A549 (cell line): Measurements from ENCODE around the gene RRP9. TPM values are rescaled to one million over a fixed set of nuclear protein-coding genes. Genes with fewer than 3 reads are reported as not detected.

ENCODE experiments used
- ATAC-seq, 2 experiments: fragments of 200-7000 bp in 1 of 2; fragments of >200 bp in 1 of 2; cut with Nextera tagmentation in 1 of 2; cut with Tn5 transposase in 1 of 2; 3 replicates each; pipeline versions ENCODE4 v1.8.0 to v1.9.1; 2018 to 2020; ENCODE audit warnings: mild to moderate bottlenecking in 1 of 2, moderate library complexity in 1 of 2
- CTCF ChIA-PET: fragments of 300-600 bp; sonication (Branson Sonifier 250); formaldehyde crosslinking; extraction: SDS; loops from one replicate; lab custom pipeline; 2021; ENCODE audit warnings: antibody characterized with exemption, inconsistent platforms; lab: Yijun Ruan, JAX
- POLR2A ChIA-PET: fragments of 350-600 bp; formaldehyde crosslinking; extraction: SDS; loops from one replicate; lab custom pipeline; 2021; ENCODE audit warnings: antibody characterized with exemption, inconsistent platforms; lab: Yijun Ruan, JAX
- DNase-seq, 2 experiments: peaks; one replicate each; pipeline versions ENCODE4 v3.0.0 to v3.0.0-alpha.2; 2011 to 2016; ENCODE audit warnings: low read depth in 1 of 2, low spot score in 1 of 2
- FAIRE-seq: peaks from 2 replicates; lab custom pipeline; 2011; peaks lifted over from hg19 to GRCh38; lab: Jason Lieb, UNC
- H3K27ac ChIP-seq, 2 experiments: fragments of >200 bp; sonication (Bioruptor Twin); formaldehyde crosslinking; 3 replicates each; pipeline ENCODE4 v1.5.1; 2016 to 2017
- H3K4me1 ChIP-seq: fragments of >200 bp; sonication (Bioruptor Twin); formaldehyde crosslinking; 3 replicates; pipeline ENCODE4 v1.6.1; 2016
- H3K4me2 ChIP-seq: fragments of >200 bp; sonication (Bioruptor Twin); formaldehyde crosslinking; 3 replicates; pipeline ENCODE4 v1.6.1; 2016
- H3K4me3 ChIP-seq: fragments of >200 bp; sonication (Bioruptor Twin); formaldehyde crosslinking; 3 replicates; pipeline ENCODE4 v1.5.1; 2016
- H3K9me3 ChIP-seq: fragments of >200 bp; sonication (Bioruptor Twin); formaldehyde crosslinking; 3 replicates; pipeline ENCODE4 v1.6.1; 2016
- BCL3 ChIP-seq: fragments of >200 bp; sonication (Bioruptor Twin); formaldehyde crosslinking; IDR thresholded peaks from 3 replicates; pipeline ENCODE4 v1.6.1; 2016
- EHMT2 ChIP-seq: fragments of 200-600 bp; sonication (generic); IDR thresholded peaks from 2 replicates; pipeline ENCODE4 v1.6.1; 2016; ENCODE audit warnings: antibody characterized with exemption, low read depth, mild to moderate bottlenecking, moderate library complexity
- FOSB ChIP-seq: fragments of 250-450 bp; sonication (Bioruptor Pico); IDR thresholded peaks from 2 replicates; pipeline ENCODE4 v1.5.0; 2020; ENCODE audit warnings: mild to moderate bottlenecking, moderate library complexity
- KDM5A ChIP-seq: fragments of 200-600 bp; sonication (generic); IDR thresholded peaks from 2 replicates; pipeline ENCODE4 v1.6.1; 2016; ENCODE audit warnings: antibody characterized with exemption, mild to moderate bottlenecking
- MAFK ChIP-seq: fragments of 450-650 bp; IDR thresholded peaks from 2 replicates; pipeline ENCODE4 v1.6.1; 2014; ENCODE audit not compliant: partially characterized antibody
- PBX3 ChIP-seq: IDR thresholded peaks from 2 replicates; pipeline ENCODE4 v1.6.1; 2012
- REST ChIP-seq: fragments of 200-600 bp; sonication (generic); IDR thresholded peaks from 2 replicates; pipeline ENCODE4 v1.6.1; 2016; ENCODE audit warnings: antibody characterized with exemption, mild to moderate bottlenecking, moderate library complexity
- RNF2 ChIP-seq: fragments of 200-600 bp; sonication (generic); IDR thresholded peaks from 2 replicates; pipeline ENCODE4 v1.6.1; 2016; ENCODE audit warnings: low read depth, mild to moderate bottlenecking, antibody characterized with exemption, moderate library complexity, borderline replicate concordance
- SMC3 ChIP-seq: fragments of >200 bp; sonication (Bioruptor Twin); formaldehyde crosslinking; IDR thresholded peaks from 3 replicates; pipeline ENCODE4 v1.6.1; 2018; ENCODE audit warnings: inconsistent platforms
- TP53 ChIP-seq: fragments of 250-450 bp; sonication (Bioruptor Pico); IDR thresholded peaks from 2 replicates; pipeline ENCODE4 v1.5.0; 2021; ENCODE audit warnings: mild to moderate bottlenecking, moderate library complexity
- ZFP36 ChIP-seq: fragments of 450-650 bp; IDR thresholded peaks from 2 replicates; pipeline ENCODE4 v1.6.1; 2014; ENCODE audit warnings: borderline replicate concordance; ENCODE audit not compliant: partially characterized antibody
- ZNF302 ChIP-seq: fragments of 250-450 bp; sonication (Bioruptor Pico); IDR thresholded peaks from 2 replicates; pipeline ENCODE4 v1.9.0; 2021; ENCODE audit warnings: inconsistent platforms, mild to moderate bottlenecking, moderate library complexity
- WGBS: methylation state at CpG from one replicate; pipeline ENCODE4 v1.1.6; 2017; ENCODE audit errors: missing lambda C conversion rate; 5-methylcytosine and 5-hydroxymethylcytosine counted together
- polyA plus RNA-seq, 4 experiments: library from polyadenylated mRNA; depleted of rRNA in 3 of 4; stranded (reverse); fragments of >200 nt; fragmentation: RNase III in 1 of 4; extraction: RNeasy Plus Mini Kit Qiagen cat#74134 plus additional on column Dnase treatment in 1 of 4; gene quantifications; 2 replicates in 3 of 4; 3 replicates in 1 of 4; pipeline ENCODE4 v1.2.3, GENCODE V29; 2011 to 2017
- TF ChIP-seq, protein P1 (sequence below): fragments of 250-450 bp; sonication (Bioruptor Pico); IDR thresholded peaks from 2 replicates; pipeline ENCODE4 v1.5.0; 2021; ENCODE audit warnings: mild to moderate bottlenecking, moderate library complexity, borderline replicate concordance
- TF ChIP-seq, protein P2 (sequence below): IDR thresholded peaks from 2 replicates; pipeline ENCODE4 v1.6.1; 2012
- TF ChIP-seq, protein P3 (sequence below): fragments of >200 bp; sonication (Bioruptor Twin); formaldehyde crosslinking; IDR thresholded peaks from 2 replicates; pipeline ENCODE4 v1.6.1; 2016

RRP9 gene
- polyA plus RNA-seq, 2 of the 4 experiments (the other 2 are of a cell fraction), result 17.0 to 34.3 TPM

DNA sequence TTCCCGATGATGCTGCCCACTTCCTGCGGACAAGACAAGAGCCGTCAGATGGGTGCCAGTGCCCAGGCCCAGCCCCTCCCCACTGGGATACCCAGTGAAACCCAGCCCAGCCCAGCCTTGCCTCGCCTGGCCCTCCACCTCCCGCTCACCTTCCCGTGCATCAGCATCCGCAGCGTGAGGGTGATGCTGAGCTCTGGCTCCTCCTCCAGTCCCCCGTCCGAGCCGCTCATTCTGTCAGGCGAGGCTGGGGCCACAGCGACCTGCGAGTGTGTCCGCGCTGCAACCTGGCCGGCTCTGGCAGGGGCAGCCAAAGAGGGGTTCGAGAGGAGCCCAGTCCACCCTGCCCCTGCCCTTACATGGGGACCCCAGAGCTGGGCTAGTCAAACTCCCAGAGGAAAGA, 19.3 kb upstream of the RRP9 start:
- DNase-seq (no peak), ATAC-seq (no peak)
- 86% methylated on average over 7 of the region's 18 CpGs for WGBS
- H3K4me1 ChIP-seq, result no peaks in the 10 kb centered on the region
- CTCF ChIA-PET, result interaction anchor here (1.4 to 5.4 kb wide), 3 partner anchors 13 to 22 kb away, joined by 6 to 36 read pairs (median 21); partner anchors contain the start of genes ABHD14A, ABHD14B, ACY1 and PARP3
- H3K4me2 ChIP-seq, result no peak overlapping the region
- POLR2A ChIA-PET, result no interaction called here
- TF ChIP-seq EHMT2 (no peak), RNF2 (no peak), KDM5A (no peak), SMC3 (no peak), TP53 (CRISPR knock-in tag) (no peak), REST (no peak), PBX3 (no peak), FOSB (CRISPR knock-in tag) (no peak), ZFP36 (no peak), ZNF302 (CRISPR knock-in tag) (no peak), BCL3 (no peak)
- TF ChIP-seq, protein P1, sequence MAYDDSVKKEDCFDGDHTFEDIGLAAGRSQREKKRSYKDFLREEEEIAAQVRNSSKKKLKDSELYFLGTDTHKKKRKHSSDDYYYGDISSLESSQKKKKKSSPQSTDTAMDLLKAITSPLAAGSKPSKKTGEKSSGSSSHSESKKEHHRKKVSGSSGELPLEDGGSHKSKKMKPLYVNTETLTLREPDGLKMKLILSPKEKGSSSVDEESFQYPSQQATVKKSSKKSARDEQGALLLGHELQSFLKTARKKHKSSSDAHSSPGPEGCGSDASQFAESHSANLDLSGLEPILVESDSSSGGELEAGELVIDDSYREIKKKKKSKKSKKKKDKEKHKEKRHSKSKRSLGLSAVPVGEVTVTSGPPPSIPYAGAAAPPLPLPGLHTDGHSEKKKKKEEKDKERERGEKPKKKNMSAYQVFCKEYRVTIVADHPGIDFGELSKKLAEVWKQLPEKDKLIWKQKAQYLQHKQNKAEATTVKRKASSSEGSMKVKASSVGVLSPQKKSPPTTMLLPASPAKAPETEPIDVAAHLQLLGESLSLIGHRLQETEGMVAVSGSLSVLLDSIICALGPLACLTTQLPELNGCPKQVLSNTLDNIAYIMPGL, result no peak
- TF ChIP-seq, protein P2, sequence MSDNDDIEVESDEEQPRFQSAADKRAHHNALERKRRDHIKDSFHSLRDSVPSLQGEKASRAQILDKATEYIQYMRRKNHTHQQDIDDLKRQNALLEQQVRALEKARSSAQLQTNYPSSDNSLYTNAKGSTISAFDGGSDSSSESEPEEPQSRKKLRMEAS, result no peak
- TF ChIP-seq, protein P3, sequence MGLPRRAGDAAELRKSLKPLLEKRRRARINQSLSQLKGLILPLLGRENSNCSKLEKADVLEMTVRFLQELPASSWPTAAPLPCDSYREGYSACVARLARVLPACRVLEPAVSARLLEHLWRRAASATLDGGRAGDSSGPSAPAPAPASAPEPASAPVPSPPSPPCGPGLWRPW, result no peak
- TF ChIP-seq, all 56 proteins: peak for 0
- Histone ChIP-seq H3K27ac (no peak overlapping the region), H3K9me3 (no peaks in the 10 kb centered on the region), H3K4me3 (no peak overlapping the region)
- no peak for FAIRE-seq

DNA sequence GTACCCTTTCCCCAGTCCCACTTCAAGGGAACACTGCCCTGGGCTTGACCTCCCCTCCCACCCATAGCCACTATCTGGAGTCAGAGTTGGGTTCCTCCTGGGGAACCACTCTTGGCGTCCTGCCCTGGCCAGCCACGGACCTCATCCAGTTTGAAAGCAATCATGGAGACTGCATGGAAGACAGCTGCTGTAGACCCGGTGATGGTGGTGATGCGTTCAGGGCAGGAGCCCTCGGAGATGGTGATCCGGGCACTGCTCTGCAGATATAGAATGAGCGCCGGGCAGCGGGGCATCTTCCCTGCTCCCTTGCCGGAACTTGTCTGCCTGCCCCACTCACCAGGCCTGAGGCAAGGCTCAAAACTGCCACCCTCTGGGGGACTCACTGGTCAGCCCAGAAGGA, 18.7 kb upstream of the RRP9 start:
- CTCF ChIA-PET, result interaction anchor here (3.0 to 5.4 kb wide), 2 partner anchors 14 to 18 kb away, joined by 21 to 36 read pairs; partner anchors contain the start of genes ABHD14A, ABHD14B, PARP3 and RRP9
- FAIRE-seq (no peak), ATAC-seq (no peak), DNase-seq (no peak)
- POLR2A ChIA-PET, result no interaction called here
- H3K4me3 ChIP-seq, result no peak overlapping the region
- H3K9me3 ChIP-seq, result no peaks in the 10 kb centered on the region
- H3K4me1 ChIP-seq, result no peaks in the 10 kb centered on the region
- no peak overlapping the region for H3K4me2 ChIP-seq
- WGBS, result 85% methylated on average over 4 of the region's 10 CpGs
- H3K27ac ChIP-seq, result no peak overlapping the region
- no peak for TF ChIP-seq MAFK
